ENCODE measurements around the gene PPP1R3G. TPM values are rescaled to one million over a fixed set of nuclear protein-coding genes. Genes with fewer than 3 reads are reported as not detected.
"Not testable (repeated sequence)": the region's sequence is repeated elsewhere in the genome, so short reads cannot be mapped to it uniquely, and the experiment has no call there.

PPP1R3G gene
- polyA plus RNA-seq, 1 donor (not counting 4 experiments of a cell fraction or from before 2014, with no cell fraction given): 0.01 TPM

- dilution Hi-C loops (cut with MboI; ENCODE audit: extremely low pct_ligation_motif_present, low sequenced_read_pairs): no loop called here
- TF ChIP-seq EZH2 (IDR thresholded peaks at IDR 0.05; ENCODE audit: low read length) (no peak), CTCF (optimal IDR thresholded peaks at IDR 0.05 in 1 of 3, IDR thresholded peaks at IDR 0.05 in 1 of 3, conservative IDR thresholded peaks at IDR 0.05 in 1 of 3; ENCODE audit: extremely low read depth in 1 of 3, insufficient read depth in 2 of 3, low read length in 3 of 3) (no peak)
Observed at GRCh38 chr6:5120011-5120410, 34.9 kb downstream of the PPP1R3G start.

GRCh38 chr6:5120543-5120942, 35.4 kb downstream of the PPP1R3G start:
- H4K20me1 ChIP-seq (ENCODE audit: control insufficient read depth, extremely low read depth, insufficient read depth, low read length); H3K79me2 ChIP-seq (ENCODE audit: control insufficient read depth, insufficient read depth, low read length); H3K27ac ChIP-seq (ENCODE audit: control insufficient read depth, insufficient read depth, low read length); H3K9ac ChIP-seq (ENCODE audit: control insufficient read depth, extremely low read depth, insufficient read depth, low read length); H3K4me2 ChIP-seq (ENCODE audit: control insufficient read depth, extremely low read depth, insufficient read depth, low read depth, low read length); H3K9me3 ChIP-seq (ENCODE audit: control insufficient read depth, low read depth, low read length); H3K9me1 ChIP-seq (ENCODE audit: control insufficient read depth, extremely low read depth, insufficient read depth, low read length); dilution Hi-C loops (cut with MboI; ENCODE audit: extremely low pct_ligation_motif_present, low sequenced_read_pairs); FAIRE-seq; H3K27me3 ChIP-seq (ENCODE audit: control insufficient read depth, extremely low read depth, insufficient read depth, low read length); H2AFZ ChIP-seq (ENCODE audit: control insufficient read depth, low read length); H3K4me3 ChIP-seq (ENCODE audit: control insufficient read depth in 2 of 3, extremely low read depth in 1 of 3, insufficient read depth in 2 of 3, low read depth in 1 of 3, low read length in 3 of 3); DNase-seq (ENCODE audit: low read depth, low spot score); H3K36me3 ChIP-seq (ENCODE audit: control insufficient read depth in 2 of 2, extremely low read depth in 1 of 2, insufficient read depth in 2 of 2, low read length in 2 of 2): not testable (repeated sequence)
- H3K4me1 ChIP-seq (ENCODE audit: control insufficient read depth, extremely low read depth, insufficient read depth, low read length): peaks cover 13% of the 10 kb centered on the region

More at GRCh38 chr6:5120011-5120410, 34.9 kb downstream of the PPP1R3G start:
- Histone ChIP-seq H3K9me1 (ENCODE audit: control insufficient read depth, extremely low read depth, insufficient read depth, low read length) (peaks cover 2% of the 10 kb centered on the region), H3K9me3 (ENCODE audit: control insufficient read depth, low read depth, low read length) (no peaks in the 10 kb centered on the region), H4K20me1 (ENCODE audit: control insufficient read depth, extremely low read depth, insufficient read depth, low read length) (no peaks in the 10 kb centered on the region), H2AFZ (ENCODE audit: control insufficient read depth, low read length) (no peak overlapping the region), H3K27me3 (ENCODE audit: control insufficient read depth, extremely low read depth, insufficient read depth, low read length) (no peaks in the 10 kb centered on the region), H3K27ac (ENCODE audit: control insufficient read depth, insufficient read depth, low read length) (no peak overlapping the region), H3K4me1 (ENCODE audit: control insufficient read depth, extremely low read depth, insufficient read depth, low read length) (peaks cover 7% of the 10 kb centered on the region), H3K4me2 (ENCODE audit: control insufficient read depth, extremely low read depth, insufficient read depth, low read depth, low read length) (no peak overlapping the region), H3K4me3 (ENCODE audit: control insufficient read depth in 2 of 3, extremely low read depth in 1 of 3, insufficient read depth in 2 of 3, low read depth in 1 of 3, low read length in 3 of 3) (no peak overlapping the region), H3K9ac (ENCODE audit: control insufficient read depth, extremely low read depth, insufficient read depth, low read length) (no peak overlapping the region), H3K36me3 (ENCODE audit: control insufficient read depth in 2 of 2, extremely low read depth in 1 of 2, insufficient read depth in 2 of 2, low read length in 2 of 2) (no peaks in the 10 kb centered on the region), H3K79me2 (ENCODE audit: control insufficient read depth, insufficient read depth, low read length) (no peaks in the 10 kb centered on the region)
- no peak for FAIRE-seq
- no peak for DNase-seq (ENCODE audit: low read depth, low spot score)

- Histone ChIP-seq H3K9me3 (ENCODE audit: control insufficient read depth, low read depth, low read length) (no peaks in the 10 kb centered on the region), H2AFZ (ENCODE audit: control insufficient read depth, low read length) (no peak overlapping the region), H3K4me1 (ENCODE audit: control insufficient read depth, extremely low read depth, insufficient read depth, low read length) (peaks cover 21% of the 10 kb centered on the region), H3K4me3 (ENCODE audit: control insufficient read depth in 2 of 3, extremely low read depth in 1 of 3, insufficient read depth in 2 of 3, low read depth in 1 of 3, low read length in 3 of 3) (no peak overlapping the region), H3K27ac (ENCODE audit: control insufficient read depth, insufficient read depth, low read length) (no peak overlapping the region), H3K9me1 (ENCODE audit: control insufficient read depth, extremely low read depth, insufficient read depth, low read length) (peaks cover under 1% of the 10 kb centered on the region), H3K4me2 (ENCODE audit: control insufficient read depth, extremely low read depth, insufficient read depth, low read depth, low read length) (no peak overlapping the region), H4K20me1 (ENCODE audit: control insufficient read depth, extremely low read depth, insufficient read depth, low read length) (no peaks in the 10 kb centered on the region), H3K36me3 (ENCODE audit: control insufficient read depth in 2 of 2, extremely low read depth in 1 of 2, insufficient read depth in 2 of 2, low read length in 2 of 2) (no peaks in the 10 kb centered on the region), H3K27me3 (ENCODE audit: control insufficient read depth, extremely low read depth, insufficient read depth, low read length) (no peaks in the 10 kb centered on the region), H3K9ac (ENCODE audit: control insufficient read depth, extremely low read depth, insufficient read depth, low read length) (no peak overlapping the region), H3K79me2 (ENCODE audit: control insufficient read depth, insufficient read depth, low read length) (no peaks in the 10 kb centered on the region)
- FAIRE-seq (no peak), DNase-seq (ENCODE audit: low read depth, low spot score) (no peak)
- dilution Hi-C loops (cut with MboI; ENCODE audit: extremely low pct_ligation_motif_present, low sequenced_read_pairs): no loop called here
- TF ChIP-seq CTCF (optimal IDR thresholded peaks at IDR 0.05 in 1 of 3, IDR thresholded peaks at IDR 0.05 in 1 of 3, conservative IDR thresholded peaks at IDR 0.05 in 1 of 3; ENCODE audit: extremely low read depth in 1 of 3, insufficient read depth in 2 of 3, low read length in 3 of 3) (no peak), EZH2 (IDR thresholded peaks at IDR 0.05; ENCODE audit: low read length) (no peak)
Observed at GRCh38 chr6:5121479-5121878, 36.3 kb downstream of the PPP1R3G start.

Measured in keratinocyte (primary cell).